GM21717 (cell line): ENCODE results near the gene DST.

Source experiments
- ATAC-seq: cut with Tn5 transposase; IDR thresholded peaks from one replicate; pipeline ENCODE4 v1.9.1; 2021; ENCODE audit warnings: mild to moderate bottlenecking, moderate library complexity; ENCODE audit not compliant: unreplicated experiment

The DST gene

DNA sequence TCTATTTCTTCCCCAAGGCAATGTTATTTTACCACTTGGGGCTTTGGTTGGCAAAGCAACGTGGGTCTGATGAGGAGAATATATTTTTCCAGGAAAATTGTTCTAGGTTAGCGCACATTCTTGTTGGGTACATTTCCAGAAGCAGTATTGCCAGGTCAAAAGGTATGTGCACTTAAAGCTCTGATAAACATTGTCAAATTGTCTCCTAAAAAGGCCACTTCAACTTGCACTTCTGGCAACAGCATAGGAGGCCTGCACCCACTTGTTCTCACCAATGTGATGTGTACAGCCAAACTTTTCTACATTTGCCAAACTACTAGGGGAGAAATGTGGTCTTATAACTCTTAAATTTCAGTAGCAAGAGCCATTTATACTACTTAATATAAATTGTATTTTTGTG is 197.8 kb downstream of the DST start:
- ATAC-seq, result no peak

DNA sequence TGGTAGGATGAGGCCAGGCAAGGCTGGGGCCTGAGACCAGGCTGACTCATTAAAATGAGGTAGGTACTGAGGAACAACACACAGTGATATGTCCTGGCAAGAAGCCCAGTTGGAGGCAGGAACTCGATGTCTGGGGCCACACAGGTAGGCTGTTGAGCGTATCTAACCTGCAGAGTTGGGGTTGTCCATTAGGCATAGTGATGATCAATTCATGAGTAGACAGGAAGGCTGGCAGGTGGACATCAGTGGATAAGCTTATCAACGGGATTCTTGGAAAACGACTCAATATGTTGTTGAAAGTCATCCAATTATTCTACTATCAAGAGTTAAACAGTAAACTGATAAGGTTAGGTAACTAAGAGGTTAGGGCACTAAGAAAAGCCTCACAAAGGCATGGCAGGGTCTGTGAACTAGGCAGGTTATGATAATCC is 202.1 kb downstream of the DST start:
- ATAC-seq, result no peak

- ATAC-seq, result no peak
These were observed 205.4 kb downstream of the DST start for GRCh38 chr6:56437171-56437900.

GRCh38 chr6:56435754-56436153 is 206.9 kb downstream of the DST start:
- ATAC-seq, result no peak

- ATAC-seq, result no peak
These were observed 207.4 kb downstream of the DST start for GRCh38 chr6:56435326-56435725.

DNA sequence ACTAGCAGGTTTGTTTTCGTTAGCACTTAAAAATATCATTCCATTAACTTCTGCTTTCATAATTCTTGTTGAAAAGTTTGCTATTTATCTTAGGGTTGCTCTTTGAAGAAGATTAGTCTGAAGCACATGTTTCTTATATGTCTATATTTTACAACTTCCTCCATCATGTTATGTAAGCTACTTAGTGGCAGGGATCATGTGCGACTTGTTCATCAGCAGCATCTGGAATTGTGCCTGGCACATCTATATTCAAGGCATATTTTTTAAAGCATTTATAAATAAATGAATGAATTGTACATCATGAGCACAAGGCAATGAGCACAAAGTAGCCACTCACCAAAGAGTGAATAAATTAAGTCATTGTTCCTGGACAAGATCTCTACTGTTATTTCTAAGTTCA is 208.1 kb downstream of the DST start:
- ATAC-seq, result no peak

DNA sequence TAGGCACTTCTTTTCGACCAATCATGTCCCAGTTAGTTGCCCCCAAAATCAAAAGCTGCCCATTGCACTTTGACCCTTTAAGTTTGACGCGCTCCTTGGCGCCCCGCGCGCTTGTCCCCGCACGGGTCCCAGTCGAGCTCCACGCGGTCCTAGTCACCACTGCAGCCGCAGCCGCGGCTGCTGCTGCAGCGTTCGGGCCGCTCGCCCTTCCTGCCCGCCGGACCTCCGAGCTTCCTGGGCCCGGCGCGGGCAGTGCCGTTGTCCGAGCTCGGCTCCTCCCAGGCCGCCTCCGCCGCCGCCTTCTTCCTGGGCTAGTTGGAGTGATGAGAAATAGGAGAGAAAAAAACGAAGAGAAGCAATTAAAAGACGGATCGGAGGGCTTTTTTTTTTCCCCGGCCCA is 209.6 kb downstream of the DST start:
- no peak for ATAC-seq

- no peak for ATAC-seq
These were observed 210.5 kb downstream of the DST start for GRCh38 chr6:56432194-56432593.

DNA sequence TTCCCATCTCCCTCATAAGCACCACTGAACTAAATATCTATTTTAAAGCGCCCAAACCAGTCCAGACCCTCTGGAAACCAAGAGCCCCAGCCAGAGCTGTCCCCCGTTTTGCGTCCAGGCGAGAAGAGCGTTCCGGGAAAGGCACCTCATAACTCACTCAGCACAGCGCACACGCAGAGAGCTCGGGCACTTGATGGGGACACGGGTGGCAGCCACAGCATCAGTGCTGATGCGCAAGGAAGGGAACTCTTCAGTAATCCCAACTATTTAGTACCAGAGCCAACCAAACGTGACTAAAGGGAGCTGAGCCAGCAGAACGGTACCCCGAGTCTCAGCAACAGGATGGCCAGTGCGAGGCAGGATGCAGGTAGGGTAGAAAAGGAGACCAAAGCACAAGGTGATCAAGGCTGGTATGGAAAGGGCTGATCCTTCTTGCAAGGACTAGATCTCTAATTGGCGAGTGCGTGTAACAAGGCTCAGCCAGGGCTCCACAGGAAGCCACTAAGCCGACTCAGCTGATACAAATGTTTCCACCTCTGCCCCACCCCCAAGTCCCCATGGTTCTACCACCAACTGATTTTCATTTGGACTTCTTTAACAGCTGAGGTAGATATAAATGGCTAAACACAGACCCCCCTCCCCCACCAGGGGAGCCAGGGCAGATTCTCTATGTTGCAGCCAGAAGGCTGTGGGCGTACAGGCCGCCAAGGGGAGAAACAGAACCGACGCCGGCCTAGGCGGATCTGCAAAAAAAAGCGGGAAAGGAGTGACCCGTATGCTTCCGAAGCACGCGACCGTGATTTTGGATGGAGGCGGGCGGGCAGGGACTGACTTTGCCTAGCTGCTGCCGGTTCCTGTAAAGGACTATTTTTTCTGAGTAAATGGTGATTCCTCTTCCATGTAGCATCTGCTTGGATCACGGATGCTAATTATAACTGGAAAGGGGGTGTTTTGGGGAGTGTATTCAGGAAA is 211.8 kb downstream of the DST start:
- no peak for ATAC-seq

DNA sequence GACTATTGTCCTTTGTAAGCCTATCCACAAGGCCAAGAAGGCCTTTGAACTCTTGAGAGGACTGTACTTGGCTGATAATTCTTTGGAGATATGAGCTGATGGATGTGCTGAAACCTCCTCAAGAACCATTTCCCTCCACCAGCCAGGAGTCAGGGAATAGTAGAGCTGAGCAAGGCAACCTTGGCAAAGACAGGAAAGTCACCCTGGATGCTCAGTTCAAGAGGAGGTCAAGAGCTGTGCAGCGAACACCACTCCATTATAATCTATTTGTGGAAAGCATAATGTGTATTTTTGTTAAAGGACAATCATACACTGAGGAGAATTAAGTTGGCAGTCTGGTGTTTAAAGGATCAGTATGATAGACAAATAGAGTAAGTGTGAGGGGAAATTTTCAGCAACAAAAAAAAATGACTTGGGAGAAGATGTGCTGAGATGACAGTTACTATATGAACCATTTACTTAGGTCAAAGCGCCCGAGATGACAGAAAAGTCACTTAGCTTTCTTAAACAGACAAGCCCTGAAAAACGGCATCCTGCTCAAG is 218.1 kb downstream of the DST start:
- no peak for ATAC-seq

GRCh38 chr6:56424064-56424463 is 218.6 kb downstream of the DST start:
- no peak for ATAC-seq

DNA sequence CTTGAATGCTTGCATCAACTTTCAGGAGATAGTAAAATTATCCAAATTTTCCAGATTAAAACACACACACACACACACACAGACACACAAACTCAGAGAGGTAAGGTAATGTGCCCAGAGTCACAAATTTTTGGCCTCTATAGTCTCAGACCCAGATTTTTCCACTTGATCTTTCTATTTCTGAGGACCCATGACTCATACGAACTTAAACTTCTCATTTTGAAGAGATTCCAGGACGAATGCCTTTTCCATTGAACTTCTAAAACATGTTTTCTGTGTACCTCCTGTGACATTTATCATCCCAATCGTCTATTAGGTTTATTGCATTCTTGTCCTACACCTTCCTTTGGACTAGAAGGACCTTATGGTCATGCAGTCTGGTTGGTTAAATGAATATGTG is 222.4 kb downstream of the DST start:
- ATAC-seq, result no peak

GRCh38 chr6:56419191-56419590 is 223.5 kb downstream of the DST start:
- ATAC-seq, result no peak

- no peak for ATAC-seq
These were observed 224.9 kb downstream of the DST start for GRCh38 chr6:56417823-56418222.

DNA sequence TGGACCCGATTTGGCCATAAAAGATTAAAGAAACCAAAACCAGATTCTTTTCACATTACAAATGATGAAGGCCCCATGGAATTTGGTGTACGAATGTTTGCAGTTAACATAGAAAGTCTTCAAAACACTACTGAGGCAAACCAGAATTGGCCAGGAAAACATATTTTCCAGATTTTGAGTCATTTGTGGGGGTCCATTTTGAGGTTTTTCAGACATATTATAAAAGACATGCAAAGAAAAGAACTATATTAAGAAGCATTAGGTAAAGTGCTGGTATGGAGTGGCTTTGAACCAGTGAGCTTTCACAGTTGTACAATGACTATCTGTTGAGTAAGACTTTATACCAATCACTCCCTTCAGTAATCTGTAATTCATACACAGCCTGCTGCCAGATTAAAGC is 226.4 kb downstream of the DST start:
- no peak for ATAC-seq

DNA sequence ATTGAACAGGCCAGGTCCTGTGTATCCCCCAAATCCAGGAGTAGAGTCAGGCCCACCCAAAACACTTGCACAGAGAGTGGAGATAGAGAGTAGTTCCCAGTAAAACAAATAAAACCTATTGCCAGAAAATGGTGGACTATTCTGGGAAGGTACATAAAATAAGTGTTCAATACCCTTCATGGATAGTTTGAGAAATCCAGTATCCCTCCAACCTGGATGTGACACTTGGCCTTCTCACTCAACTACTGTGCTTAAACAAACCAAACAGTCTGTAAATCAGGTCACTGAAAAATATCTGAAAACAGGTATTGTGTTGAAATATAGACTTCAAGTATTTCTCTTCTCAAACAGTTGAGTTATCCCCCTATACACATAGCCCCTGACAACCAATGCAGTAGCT is 233.7 kb downstream of the DST start:
- ATAC-seq, result no peak
